PC-9 (cell line): Measurements from ENCODE around the gene SF3A2. TPM values are rescaled to one million over a fixed set of nuclear protein-coding genes. Genes with fewer than 3 reads are reported as not detected.

Experiments
- BruUV-seq: library from RNA; stranded (reverse); fragments of 400-500 nt; replicated peaks from 2 replicates; lab custom pipeline; 2021; lab: Mats Ljungman, UMichigan
- CTCF ChIA-PET: fragments of 300-600 bp; sonication (Branson Sonifier 250); formaldehyde crosslinking; loops from one replicate; lab custom pipeline; 2022; ENCODE audit warnings: antibody characterized with exemption; lab: Charles Lee
- POLR2A ChIA-PET: fragments of 300-600 bp; sonication (Branson Sonifier 250); formaldehyde crosslinking; loops from one replicate; lab custom pipeline; 2022; ENCODE audit warnings: antibody characterized with exemption; ENCODE audit not compliant: unreplicated experiment; lab: Charles Lee
- DNase-seq, 2 experiments: peaks; one replicate each; pipeline versions ENCODE4 v3.0.0 to v3.0.0-alpha.2; 2015 to 2022; ENCODE audit warnings: mixed read lengths in 1 of 2
- H2AFZ ChIP-seq: fragments of 200-600 bp; sonication (generic); 2 replicates; pipeline ENCODE4 v1.8.1; 2017; ENCODE audit warnings: antibody characterized with exemption
- H3F3A ChIP-seq: fragments of 200-600 bp; sonication (generic); 2 replicates; pipeline ENCODE4 v1.8.1; 2017; ENCODE audit warnings: antibody characterized with exemption, mild to moderate bottlenecking, low read depth; ENCODE audit not compliant: insufficient read depth
- H3K27ac ChIP-seq: fragments of 200-600 bp; sonication (generic); 2 replicates; pipeline ENCODE4 v1.6.1; 2016; ENCODE audit warnings: mixed run types
- H3K27me3 ChIP-seq: fragments of 200-600 bp; sonication (generic); 2 replicates; pipeline ENCODE4 v1.6.1; 2016; ENCODE audit warnings: low read depth, mixed run types; ENCODE audit not compliant: insufficient read depth
- H3K36me3 ChIP-seq: fragments of 200-600 bp; sonication (generic); 2 replicates; pipeline ENCODE4 v1.6.1; 2016; ENCODE audit warnings: low read depth, mixed run types
- H3K4me1 ChIP-seq: fragments of 200-600 bp; sonication (generic); replicated peaks from 2 replicates; pipeline ENCODE4 v1.6.1; 2016; ENCODE audit warnings: mixed run types; ENCODE audit not compliant: insufficient read depth
- H3K4me2 ChIP-seq: fragments of 200-600 bp; sonication (generic); 2 replicates; pipeline ENCODE4 v1.6.1; 2017; ENCODE audit warnings: mixed run types
- H3K4me3 ChIP-seq: fragments of 200-600 bp; sonication (generic); 2 replicates; pipeline ENCODE4 v1.6.1; 2016; ENCODE audit warnings: mixed run types
- H3K79me2 ChIP-seq: fragments of 200-600 bp; sonication (generic); 2 replicates; pipeline ENCODE4 v1.6.1; 2017; ENCODE audit warnings: low read depth, mixed run types
- H3K9me2 ChIP-seq: fragments of 200-600 bp; sonication (generic); 2 replicates; pipeline ENCODE4 v1.8.1; 2017; ENCODE audit warnings: mild to moderate bottlenecking; ENCODE audit not compliant: insufficient read depth
- H3K9me3 ChIP-seq: fragments of 200-600 bp; sonication (generic); 2 replicates; pipeline ENCODE4 v1.8.1; 2016; ENCODE audit warnings: low read depth; ENCODE audit not compliant: insufficient read depth
- H4K20me1 ChIP-seq: fragments of 200-600 bp; sonication (generic); 2 replicates; pipeline ENCODE4 v1.8.1; 2017; ENCODE audit not compliant: insufficient read depth
- CTCF ChIP-seq: fragments of 200-600 bp; sonication (generic); conservative IDR thresholded peaks from 2 replicates; pipeline ENCODE4 v1.6.1; 2017; ENCODE audit warnings: mixed run types, antibody characterized with exemption, mild to moderate bottlenecking, moderate library complexity
- EZH2 ChIP-seq: fragments of 200-600 bp; sonication (generic); IDR thresholded peaks from 2 replicates; pipeline ENCODE4 v1.8.0; 2017; ENCODE audit warnings: antibody characterized with exemption, low read depth
- intact Hi-C: fragments of 100-400 bp; cut with micrococcal nuclease; formaldehyde crosslinking; loops from one replicate; pipeline ENCODE4 v1.10.0; 2022; ENCODE audit not compliant: unreplicated experiment
- total RNA-seq: library from RNA; stranded (reverse); gene quantifications from 2 replicates; pipeline ENCODE4 v1.2.3, GENCODE V29; 2021

Gene SF3A2
- total RNA-seq, 1 experiment from 2014 or later = 83.0 TPM

- H3F3A ChIP-seq = no peaks in the 10 kb centered on the region
- intact Hi-C loops = no loop called here
- no TSS peak for BruUV-seq
- H3K36me3 ChIP-seq = no peaks in the 10 kb centered on the region
- no peak overlapping the region for H3K4me3 ChIP-seq
- H3K4me1 ChIP-seq = no peaks in the 10 kb centered on the region
- H3K9me2 ChIP-seq = no peaks in the 10 kb centered on the region
- H3K27ac ChIP-seq = no peak overlapping the region
- H2AFZ ChIP-seq = no peak overlapping the region
- H3K79me2 ChIP-seq = peaks cover 7% of the 10 kb centered on the region
- TF ChIP-seq EZH2 (no peak), CTCF (no peak)
- H3K4me2 ChIP-seq = no peak overlapping the region
- POLR2A ChIA-PET = interaction anchor here (0.6 kb wide), 1 partner anchor 228 kb away, joined by 5 read pairs; the partner anchor contains the start of gene GADD45B
- CTCF ChIA-PET = no interaction called here
- no peak for DNase-seq
- peaks cover 13% of the 10 kb centered on the region for H4K20me1 ChIP-seq
- no peaks in the 10 kb centered on the region for H3K27me3 ChIP-seq
- H3K9me3 ChIP-seq = no peaks in the 10 kb centered on the region
These were observed 10.9 kb downstream of the SF3A2 start for GRCh38 chr19:2247433-2248101.

- H3K79me2 ChIP-seq = no peaks in the 10 kb centered on the region
- intact Hi-C loops = no loop called here
- H3K36me3 ChIP-seq = no peaks in the 10 kb centered on the region
- no peaks in the 10 kb centered on the region for H3K27me3 ChIP-seq
- ChIA-PET POLR2A (interaction anchor here (0.6 kb wide), 1 partner anchor 227 kb away, joined by 5 read pairs; the partner anchor contains the start of gene GADD45B), CTCF (interaction anchor here (0.6 to 0.8 kb wide), 2 partner anchors 67 to 453 kb away, joined by 3 to 16 read pairs; no protein-coding TSS in a partner anchor)
- no peaks in the 10 kb centered on the region for H3F3A ChIP-seq
- no peak for DNase-seq
- no peak overlapping the region for H2AFZ ChIP-seq
- peaks cover 6% of the 10 kb centered on the region; the same call in 1 of the 2 replicates for H4K20me1 ChIP-seq
- H3K27ac ChIP-seq = no peak overlapping the region
- no peaks in the 10 kb centered on the region for H3K9me2 ChIP-seq
- TF ChIP-seq EZH2 = no peak
- TF ChIP-seq CTCF = no peak
- no peaks in the 10 kb centered on the region for H3K9me3 ChIP-seq
- no peaks in the 10 kb centered on the region for H3K4me1 ChIP-seq
- TSS peak; percentile 75 for BruUV-seq
- no peak overlapping the region for H3K4me3 ChIP-seq
- no peak overlapping the region for H3K4me2 ChIP-seq
These were observed 11.7 kb downstream of the SF3A2 start for GRCh38 chr19:2248136-2249009.

- DNase-seq = no peak
- Histone ChIP-seq H4K20me1 (0 out of 2 replicates have a peak, but pooled peaks cover 4% of the 10 kb centered on the region), H3F3A (no peaks in the 10 kb centered on the region), H3K9me2 (no peaks in the 10 kb centered on the region), H3K36me3 (no peaks in the 10 kb centered on the region), H3K9me3 (no peaks in the 10 kb centered on the region), H3K4me3 (no peak within 1 kb of the TSS), H2AFZ (no peak within 1 kb of the TSS), H3K4me2 (no peak within 1 kb of the TSS), H3K79me2 (no peaks in the 10 kb centered on the region), H3K4me1 (no peaks in the 10 kb centered on the region), H3K27me3 (no peaks in the 10 kb centered on the region), H3K27ac (no peak within 1 kb of the TSS)
- intact Hi-C loops = no loop called here
- ChIA-PET POLR2A (no interaction called here), CTCF (interaction anchor here (0.6 to 0.8 kb wide), 2 partner anchors 66 to 453 kb away, joined by 3 to 16 read pairs; no protein-coding TSS in a partner anchor)
- TF ChIP-seq CTCF (no peak), EZH2 (no peak)
- BruUV-seq = no TSS peak
These were observed 12.6 kb downstream of the SF3A2 start, which contains the start of gene AMH for GRCh38 chr19:2249010-2249866. TSS of gene AMH (plus strand) at chr19:2249323. CDS start at chr19:2249333, 10 bp downstream.
